Lower lobe of right lung (tissue), 2 donors: ENCODE measurements around the gene PML. TPM values are rescaled to one million over a fixed set of nuclear protein-coding genes. Genes with fewer than 3 reads are reported as not detected.

ENCODE experiments used
- ATAC-seq, 2 donors: fragments of 200-7000 bp; cut with Tn5 transposase; one replicate each; pipeline ENCODE4 v1.9.1; 2020 to 2022; ENCODE audit warnings: mild to moderate bottlenecking in 2 of 2, moderate library complexity in 2 of 2
- DNase-seq: peaks from one replicate; pipeline ENCODE4 v3.0.0-alpha.2; 2020
- H3K27ac ChIP-seq: fragments of 200-600 bp; one replicate; pipeline ENCODE4 v1.8.0; 2022
- H3K27me3 ChIP-seq: fragments of 200-600 bp; one replicate; pipeline ENCODE4 v1.8.0; 2022; ENCODE audit warnings: low read depth
- H3K36me3 ChIP-seq: fragments of 200-600 bp; one replicate; pipeline ENCODE4 v1.8.0; 2022; ENCODE audit warnings: mild to moderate bottlenecking
- H3K4me1 ChIP-seq: fragments of 200-600 bp; one replicate; pipeline ENCODE4 v1.8.0; 2022
- H3K4me3 ChIP-seq: fragments of 200-600 bp; one replicate; pipeline ENCODE4 v1.8.0; 2022; ENCODE audit warnings: mild to moderate bottlenecking
- H3K9me3 ChIP-seq: fragments of 200-600 bp; one replicate; pipeline ENCODE4 v1.8.0; 2022
- intact Hi-C: fragments of 100-400 bp; cut with DNase I; formaldehyde crosslinking; loops from one replicate; pipeline ENCODE4 v1.11.0; 2022
- total RNA-seq: library from RNA; stranded (reverse); fragmentation: NEBNext Ultra II Directional; extraction: Animal tissue kit (Norgen Biotek cat#: 25700); gene quantifications from one replicate; pipeline ENCODE4 v1.2.1, GENCODE V29; 2021
- TF ChIP-seq, protein P1 (sequence below): fragments of 200-600 bp; IDR thresholded peaks from one replicate; pipeline ENCODE4 v1.8.0; 2022; ENCODE audit warnings: antibody characterized with exemption, mild to moderate bottlenecking
- donor health status: DM: no; HTN: yes; CAD: no; lungs with severe emphysema.

PML gene
- total RNA-seq, 1 donor from 2014 or later: 79.4 TPM

GRCh38 chr15:74044267-74045110 lies 50.0 kb downstream of the PML start:
- DNase-seq (peak; percentile 51), ATAC-seq (peak; percentile 27 to 81)
- H3K4me1 ChIP-seq: peaks cover 35% of the 10 kb centered on the region
- H3K4me3 ChIP-seq: no peak overlapping the region
- TF ChIP-seq, protein P1, sequence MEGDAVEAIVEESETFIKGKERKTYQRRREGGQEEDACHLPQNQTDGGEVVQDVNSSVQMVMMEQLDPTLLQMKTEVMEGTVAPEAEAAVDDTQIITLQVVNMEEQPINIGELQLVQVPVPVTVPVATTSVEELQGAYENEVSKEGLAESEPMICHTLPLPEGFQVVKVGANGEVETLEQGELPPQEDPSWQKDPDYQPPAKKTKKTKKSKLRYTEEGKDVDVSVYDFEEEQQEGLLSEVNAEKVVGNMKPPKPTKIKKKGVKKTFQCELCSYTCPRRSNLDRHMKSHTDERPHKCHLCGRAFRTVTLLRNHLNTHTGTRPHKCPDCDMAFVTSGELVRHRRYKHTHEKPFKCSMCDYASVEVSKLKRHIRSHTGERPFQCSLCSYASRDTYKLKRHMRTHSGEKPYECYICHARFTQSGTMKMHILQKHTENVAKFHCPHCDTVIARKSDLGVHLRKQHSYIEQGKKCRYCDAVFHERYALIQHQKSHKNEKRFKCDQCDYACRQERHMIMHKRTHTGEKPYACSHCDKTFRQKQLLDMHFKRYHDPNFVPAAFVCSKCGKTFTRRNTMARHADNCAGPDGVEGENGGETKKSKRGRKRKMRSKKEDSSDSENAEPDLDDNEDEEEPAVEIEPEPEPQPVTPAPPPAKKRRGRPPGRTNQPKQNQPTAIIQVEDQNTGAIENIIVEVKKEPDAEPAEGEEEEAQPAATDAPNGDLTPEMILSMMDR: no peak
- intact Hi-C loops: loop anchor here (10.0 kb wide), 1 partner anchor 50 kb away; the partner anchor contains the start of genes PML and STOML1
- H3K27me3 ChIP-seq: no peaks in the 10 kb centered on the region
- no peaks in the 10 kb centered on the region for H3K9me3 ChIP-seq
- peak overlapping the region; percentile 62 for H3K27ac ChIP-seq
- peaks cover 38% of the 10 kb centered on the region for H3K36me3 ChIP-seq

DNA sequence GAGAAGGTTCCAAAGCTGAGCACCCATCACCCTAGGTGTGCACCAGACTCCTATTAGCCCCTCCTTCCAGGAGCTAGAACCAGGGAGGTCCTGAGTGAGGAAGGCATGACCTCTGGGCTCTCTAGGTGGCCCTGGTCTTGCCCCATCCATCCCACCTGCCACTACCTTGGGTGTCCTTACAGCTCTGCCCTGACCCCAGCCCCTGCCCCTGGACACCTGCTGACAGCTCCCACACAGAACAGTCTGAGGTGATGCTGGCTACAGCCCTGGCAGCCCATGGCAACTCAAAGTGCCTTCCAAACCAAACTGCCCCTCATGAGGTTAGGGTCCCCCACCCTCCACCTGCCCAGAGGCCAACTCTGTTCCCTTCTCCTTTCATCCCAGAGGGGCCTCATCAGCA lies 50.7 kb downstream of the PML start:
- intact Hi-C loops: loop anchor here (10.0 kb wide), 1 partner anchor 50 kb away; the partner anchor contains the start of genes PML and STOML1
- Histone ChIP-seq H3K27ac (peak overlapping the region; percentile 62), H3K27me3 (no peaks in the 10 kb centered on the region), H3K4me3 (no peak overlapping the region), H3K9me3 (no peaks in the 10 kb centered on the region), H3K36me3 (peaks cover 38% of the 10 kb centered on the region), H3K4me1 (peaks cover 32% of the 10 kb centered on the region)
- TF ChIP-seq, protein P1: no peak
- DNase-seq (no peak), ATAC-seq (no peak)

- peaks cover 32% of the 10 kb centered on the region for H3K4me1 ChIP-seq
- intact Hi-C loops: loop anchor here (10.0 kb wide), 1 partner anchor 51 kb away; the partner anchor contains the start of genes PML and STOML1
- no peaks in the 10 kb centered on the region for H3K9me3 ChIP-seq
- TF ChIP-seq, protein P1: no peak
- H3K4me3 ChIP-seq: no peak overlapping the region
- no peak for ATAC-seq
- H3K36me3 ChIP-seq: peaks cover 37% of the 10 kb centered on the region
- no peak overlapping the region for H3K27ac ChIP-seq
- DNase-seq: no peak
- H3K27me3 ChIP-seq: no peaks in the 10 kb centered on the region
Measured at GRCh38 chr15:74045636-74046274, 51.2 kb downstream of the PML start.

DNA sequence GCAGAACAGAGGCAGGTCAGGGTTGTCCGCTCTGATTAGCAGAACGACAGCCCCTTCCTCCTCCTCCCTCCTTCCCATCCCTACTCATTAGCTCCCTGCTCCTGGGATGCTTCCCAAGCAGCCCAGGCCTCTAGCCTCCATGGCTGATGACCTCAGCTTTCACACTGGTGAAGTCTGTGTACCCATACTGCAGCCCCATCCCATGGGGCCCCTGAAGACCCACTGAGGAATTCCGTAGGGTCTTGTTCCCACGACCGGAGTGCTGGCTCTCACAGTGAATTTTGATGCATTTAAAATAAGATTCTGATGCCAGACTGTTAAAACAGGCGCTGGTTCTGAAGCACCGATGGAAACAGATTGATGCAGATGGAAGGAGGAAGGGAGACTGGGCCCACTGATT lies 51.8 kb downstream of the PML start:
- H3K4me3 ChIP-seq: no peak overlapping the region
- H3K9me3 ChIP-seq: no peaks in the 10 kb centered on the region
- peaks cover 34% of the 10 kb centered on the region for H3K36me3 ChIP-seq
- no peaks in the 10 kb centered on the region for H3K27me3 ChIP-seq
- H3K27ac ChIP-seq: no peak overlapping the region
- no peak for DNase-seq
- TF ChIP-seq, protein P1: no peak
- intact Hi-C loops: loop anchor here (10.0 kb wide), 1 partner anchor 51 kb away; the partner anchor contains the start of genes PML and STOML1
- no peak for ATAC-seq
- peaks cover 32% of the 10 kb centered on the region for H3K4me1 ChIP-seq

DNA sequence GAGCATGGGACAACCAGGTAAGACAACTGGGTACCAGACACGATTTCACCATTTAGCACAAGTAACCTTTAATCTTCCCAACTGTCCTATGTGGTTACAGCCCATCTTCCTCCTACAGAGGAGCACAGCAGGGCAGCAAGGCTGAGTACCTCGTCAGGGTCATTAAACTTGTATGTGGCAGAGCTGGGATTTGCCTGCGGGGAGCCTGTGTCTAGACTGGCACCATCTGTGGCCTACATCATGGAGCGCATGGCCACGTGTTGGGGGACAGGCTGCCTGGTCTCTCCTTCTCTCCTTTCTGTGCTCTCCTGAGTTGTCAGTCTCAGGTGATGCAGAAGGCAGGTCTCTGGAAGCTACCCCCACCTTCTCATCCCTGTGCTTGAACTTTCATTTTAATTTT lies 55.6 kb downstream of the PML start:
- TF ChIP-seq, protein P1: no peak
- peak overlapping the region; percentile 80 for H3K27ac ChIP-seq
- DNase-seq (no peak), ATAC-seq (no peak)
- no peak overlapping the region for H3K4me3 ChIP-seq
- H3K36me3 ChIP-seq: peaks cover 8% of the 10 kb centered on the region
- H3K4me1 ChIP-seq: peaks cover 47% of the 10 kb centered on the region
- intact Hi-C loops: no loop called here
- no peaks in the 10 kb centered on the region for H3K9me3 ChIP-seq
- H3K27me3 ChIP-seq: no peaks in the 10 kb centered on the region
